ENCODE measurements around the gene SMO. TPM values are rescaled to one million over a fixed set of nuclear protein-coding genes. Genes with fewer than 3 reads are reported as not detected.

Gene SMO
- 37.1 TPM for total RNA-seq

- DNase-seq = peak; percentile 95
These were observed at the start of gene SMO for GRCh38 chr7:129188372-129188891. Gene SMO, plus strand, starts transcription at chr7:129188633. Its CDS starts 519 bp downstream, at chr7:129189152.

GRCh38 chr7:129143724-129144094 lies 44.7 kb upstream of the SMO start:
- no peak for DNase-seq

GRCh38 chr7:129144095-129144833 lies 44.2 kb upstream of the SMO start, which contains the start of gene TSPAN33:
Gene TSPAN33, plus strand, starts transcription at chr7:129144707. Its CDS starts 274 bp downstream, at chr7:129144981.
- peak; percentile 90 for DNase-seq

DNA sequence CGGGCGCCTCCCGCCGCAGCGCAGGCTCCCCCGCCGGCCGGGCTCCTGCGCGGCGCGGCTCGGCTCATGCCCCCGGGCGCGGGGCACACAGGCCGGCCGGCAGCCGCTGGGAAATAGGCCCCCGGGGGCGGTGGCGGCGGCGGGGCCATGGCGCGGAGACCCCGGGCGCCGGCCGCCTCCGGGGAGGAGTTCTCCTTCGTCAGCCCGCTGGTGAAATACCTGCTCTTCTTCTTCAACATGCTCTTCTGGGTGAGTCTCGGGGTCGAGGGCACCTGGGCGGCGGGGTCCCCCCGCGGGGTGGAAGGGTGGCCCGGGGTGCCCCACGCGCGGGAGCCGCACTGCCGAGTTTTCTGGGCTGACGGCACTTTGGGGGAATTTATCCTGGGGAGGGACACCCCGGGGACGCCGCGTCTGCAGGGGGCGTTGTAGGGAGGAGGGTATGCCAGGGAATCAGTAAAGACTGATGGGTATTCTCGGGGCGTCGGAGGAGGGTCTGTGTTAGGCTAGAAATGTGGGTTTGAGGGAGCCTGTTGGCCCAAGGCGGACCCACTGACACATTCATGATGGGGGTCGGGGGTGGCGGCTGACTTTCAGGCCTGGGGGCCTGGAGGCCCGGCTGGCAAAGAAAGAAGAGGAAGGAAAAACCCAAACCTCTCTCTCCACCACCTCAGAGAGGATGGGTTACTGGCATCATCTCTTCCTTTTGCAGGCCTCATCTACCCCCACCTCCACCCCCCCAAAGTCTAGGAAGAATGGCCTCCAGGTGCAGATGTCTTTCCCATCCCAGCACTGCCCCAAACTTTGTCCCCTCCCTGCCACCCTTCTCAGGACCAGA lies 43.4 kb upstream of the SMO start:
- DNase-seq = no peak

GRCh38 chr7:129146237-129146979 lies 42.0 kb upstream of the SMO start:
- DNase-seq = peak; percentile 72

DNA sequence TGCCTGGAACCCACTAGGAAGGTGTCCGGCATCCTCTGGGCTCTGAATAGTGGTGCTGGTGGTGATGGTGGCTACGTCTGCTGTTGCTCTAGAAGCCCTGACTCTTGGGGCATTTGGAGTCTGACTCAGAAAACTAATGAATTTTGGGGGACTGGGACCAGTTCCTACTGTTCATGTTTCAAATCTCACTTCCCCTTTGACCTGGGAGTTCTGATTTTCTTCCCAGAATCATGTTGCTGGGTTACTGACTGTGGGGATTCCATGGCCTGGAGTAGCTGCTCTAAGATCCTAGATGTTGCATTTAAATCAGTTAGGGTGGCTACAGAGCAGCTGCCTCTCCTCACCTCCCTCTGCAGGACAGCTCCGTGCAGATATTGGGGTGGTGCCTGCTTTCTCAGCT lies 40.7 kb upstream of the SMO start:
- no peak for DNase-seq

DNA sequence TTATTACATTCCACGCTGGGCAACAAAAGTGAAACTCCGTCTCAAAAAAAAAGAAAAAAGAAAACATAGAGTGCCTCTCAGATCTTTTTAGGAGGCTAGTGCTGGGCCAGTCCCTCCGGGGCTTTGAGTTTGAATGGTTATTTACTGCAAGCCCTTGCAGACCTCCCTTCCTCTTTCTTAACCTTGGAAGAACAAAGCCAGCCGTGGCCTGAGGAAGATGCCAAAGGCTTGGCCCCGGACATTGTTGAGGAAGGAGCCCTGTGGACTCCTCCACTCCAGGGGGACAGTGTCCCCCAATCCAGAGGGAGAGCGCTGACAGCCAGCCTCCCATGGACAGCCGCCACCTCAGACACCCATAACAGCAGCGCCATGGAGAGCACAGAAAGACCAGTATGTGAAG lies 38.9 kb upstream of the SMO start:
- no peak for DNase-seq

GRCh38 chr7:129150199-129150996 lies 38.0 kb upstream of the SMO start:
- DNase-seq = peak; percentile 68

- no peak for DNase-seq
These were observed 30.8 kb upstream of the SMO start for GRCh38 chr7:129157651-129158050.

DNA sequence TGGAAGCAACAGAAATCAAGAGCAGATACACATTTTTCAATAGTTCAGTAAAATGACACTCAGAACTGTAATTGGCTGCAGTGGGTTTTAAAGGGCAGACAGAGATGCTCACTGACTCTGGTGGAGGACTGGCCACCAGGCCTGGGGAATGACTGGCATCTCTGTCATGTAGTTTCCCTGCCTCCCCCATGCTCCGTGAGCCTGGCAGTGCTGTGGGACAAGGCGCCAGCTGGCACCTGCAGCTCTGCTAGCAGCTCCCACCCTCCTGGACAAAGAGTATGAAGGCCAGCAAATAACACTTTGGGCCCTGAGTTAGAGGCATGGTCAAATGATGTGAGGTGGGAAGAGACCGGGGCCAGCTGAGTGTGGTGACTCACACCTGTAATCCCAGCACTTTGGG lies 28.9 kb upstream of the SMO start:
- DNase-seq = no peak

DNA sequence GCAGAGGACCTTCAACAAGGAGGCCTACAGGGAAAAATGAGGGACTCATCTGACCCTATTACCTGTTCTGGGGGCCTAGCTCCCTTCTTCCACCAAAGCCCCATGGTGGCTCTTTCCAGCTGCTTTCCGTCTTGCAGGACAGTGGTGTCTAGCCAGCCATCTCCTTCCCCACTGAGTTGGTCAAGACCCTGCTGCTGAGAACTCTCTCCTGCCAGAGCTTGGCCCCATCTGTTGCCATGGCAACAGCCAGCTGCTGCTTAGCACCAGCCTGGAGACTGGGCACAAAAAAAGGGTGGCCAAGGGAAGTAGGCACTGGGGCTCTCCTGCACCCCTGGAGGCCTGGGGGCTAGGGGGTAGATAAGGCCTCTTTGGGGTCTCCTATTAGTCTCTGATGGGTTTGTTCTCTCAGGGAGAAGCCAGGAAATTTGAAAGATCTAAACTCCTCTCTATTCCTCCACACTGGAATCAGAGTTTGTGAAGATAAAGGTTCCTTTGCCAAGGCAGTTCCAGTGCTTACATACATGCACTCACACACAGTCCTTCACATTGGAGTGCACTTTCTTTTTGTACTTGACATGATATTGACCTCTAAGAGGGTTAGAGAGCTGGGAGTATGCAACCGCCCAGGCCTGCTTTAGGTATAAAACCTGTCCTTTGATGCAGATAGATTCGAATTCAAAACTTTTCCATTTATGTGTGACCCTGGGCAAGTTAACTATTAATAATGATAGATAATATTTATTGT lies 28.1 kb upstream of the SMO start:
- peak; percentile 65 for DNase-seq

GRCh38 chr7:129161524-129162225 lies 26.8 kb upstream of the SMO start:
- no peak for DNase-seq

GRCh38 chr7:129162732-129163131 lies 25.7 kb upstream of the SMO start:
- no peak for DNase-seq

- peak; percentile 83 for DNase-seq
These were observed 24.4 kb upstream of the SMO start for GRCh38 chr7:129163875-129164544.

DNA sequence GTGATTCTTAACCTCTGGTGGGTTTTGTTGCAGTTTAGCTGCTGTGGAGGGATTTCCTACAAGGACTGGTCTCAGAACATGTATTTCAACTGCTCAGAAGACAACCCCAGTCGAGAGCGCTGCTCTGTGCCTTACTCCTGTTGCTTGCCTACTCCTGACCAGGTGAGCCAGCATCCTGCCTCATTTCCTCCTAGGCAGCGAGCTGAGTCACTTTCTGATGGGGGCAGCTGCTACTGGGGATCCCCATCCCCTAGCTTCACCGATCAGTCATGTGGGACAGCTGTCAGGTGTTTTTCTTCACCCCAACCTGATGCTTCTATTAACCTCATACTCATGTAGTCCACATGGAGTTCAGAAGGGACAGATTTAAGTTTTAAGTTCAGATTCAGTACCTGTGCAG lies 21.7 kb upstream of the SMO start:
- DNase-seq = no peak

- no peak for DNase-seq
These were observed 20.6 kb upstream of the SMO start for GRCh38 chr7:129167817-129168216.

DNA sequence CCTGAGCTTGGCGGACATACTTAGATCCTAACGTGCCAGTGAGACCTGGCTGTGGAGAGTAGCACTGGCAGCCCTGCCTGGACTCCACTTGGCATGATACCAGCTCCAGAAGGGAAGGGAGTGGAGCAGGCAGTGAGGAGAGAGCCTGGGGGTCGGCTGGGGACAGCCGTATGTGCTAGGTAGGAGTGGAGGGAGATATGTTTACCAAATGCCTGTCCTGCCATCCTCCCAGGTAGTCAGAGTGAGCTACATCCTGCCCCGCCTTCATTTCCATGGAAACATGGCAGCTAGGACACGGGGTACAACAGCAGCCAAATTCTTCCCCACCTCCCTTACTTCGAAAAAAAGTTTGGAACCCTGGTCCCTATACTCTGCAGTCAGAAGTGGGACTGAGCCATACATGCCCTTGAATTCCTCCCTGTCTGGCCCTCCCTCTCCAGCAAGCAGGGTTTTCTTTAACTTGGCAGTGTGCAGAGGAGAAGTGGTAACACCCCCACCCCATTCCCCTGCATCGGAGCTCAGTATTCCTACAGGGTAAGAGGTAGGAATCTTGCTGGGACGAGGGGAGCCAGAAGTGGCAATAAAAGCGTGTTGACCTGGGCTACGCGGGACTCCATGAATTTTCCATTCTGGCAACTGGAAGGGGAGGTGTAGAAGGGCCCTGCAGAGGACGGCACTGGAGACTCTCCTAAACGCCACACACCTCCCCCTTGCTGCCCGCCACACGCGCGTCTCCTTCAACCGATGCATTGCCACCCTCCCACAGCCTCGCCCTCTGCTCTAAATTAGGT lies 20.0 kb upstream of the SMO start:
- DNase-seq = peak; percentile 72

DNA sequence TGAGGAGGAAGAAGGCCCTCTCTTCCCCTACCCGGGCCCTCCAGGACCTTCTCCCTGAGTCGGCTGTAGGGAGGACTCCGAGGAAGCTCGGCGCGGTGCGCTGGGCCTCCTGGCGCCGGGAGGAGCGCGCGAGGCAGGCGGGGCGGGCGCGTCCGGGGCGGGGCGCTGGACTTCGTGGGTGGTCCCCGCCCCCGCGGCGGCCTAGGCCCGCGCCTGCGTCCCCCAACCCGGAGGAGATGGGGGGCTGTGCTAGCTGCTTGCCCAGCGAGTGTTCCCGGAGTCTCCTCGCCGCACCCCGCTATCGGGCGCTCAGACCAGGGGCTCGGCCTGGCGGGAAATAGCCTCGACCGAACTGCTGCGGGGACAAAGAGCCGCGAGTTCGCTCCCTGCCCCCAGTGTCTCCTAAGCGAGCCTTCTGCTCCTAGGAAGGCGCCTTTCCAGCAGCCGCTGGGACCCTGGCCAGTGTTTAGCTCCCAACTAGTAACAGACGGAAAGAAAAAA lies 19.2 kb upstream of the SMO start:
- peak; percentile 75 for DNase-seq
